HEK293T (cell line): ENCODE results near the gene CEP20.

Experiments
- ELF4 ChIP-seq: fragments of 450-650 bp; IDR thresholded peaks from 2 replicates; pipeline ENCODE4 v1.6.1; 2017; ENCODE audit warnings: antibody characterized with exemption
- FOXA1 ChIP-seq: fragments of 450-650 bp; IDR thresholded peaks from 2 replicates; pipeline ENCODE4 v1.6.1; 2016; ENCODE audit warnings: mild to moderate bottlenecking
- FOXK2 ChIP-seq: fragments of 450-650 bp; IDR thresholded peaks from 2 replicates; pipeline ENCODE4 v1.6.1; 2016; ENCODE audit warnings: mild to moderate bottlenecking
- FOXM1 ChIP-seq: fragments of 450-650 bp; IDR thresholded peaks from 2 replicates; pipeline ENCODE4 v1.6.1; 2017; ENCODE audit warnings: mild to moderate bottlenecking, borderline replicate concordance
- HDGF ChIP-seq: fragments of 450-650 bp; IDR thresholded peaks from 2 replicates; pipeline ENCODE4 v1.6.1; 2017; ENCODE audit warnings: antibody characterized with exemption, borderline replicate concordance
- NFRKB ChIP-seq: fragments of 450-650 bp; IDR thresholded peaks from 2 replicates; pipeline ENCODE4 v1.6.1; 2016; ENCODE audit warnings: mild to moderate bottlenecking, moderate library complexity
- SP1 ChIP-seq: fragments of 450-650 bp; IDR thresholded peaks from 2 replicates; pipeline ENCODE4 v1.6.1; 2017
- TARDBP ChIP-seq: fragments of 450-650 bp; IDR thresholded peaks from 2 replicates; pipeline ENCODE4 v1.6.1; 2016
- TF ChIP-seq, protein P1 (sequence below): fragments of 450-650 bp; IDR thresholded peaks from 2 replicates; pipeline ENCODE4 v1.6.1; 2016

DNA sequence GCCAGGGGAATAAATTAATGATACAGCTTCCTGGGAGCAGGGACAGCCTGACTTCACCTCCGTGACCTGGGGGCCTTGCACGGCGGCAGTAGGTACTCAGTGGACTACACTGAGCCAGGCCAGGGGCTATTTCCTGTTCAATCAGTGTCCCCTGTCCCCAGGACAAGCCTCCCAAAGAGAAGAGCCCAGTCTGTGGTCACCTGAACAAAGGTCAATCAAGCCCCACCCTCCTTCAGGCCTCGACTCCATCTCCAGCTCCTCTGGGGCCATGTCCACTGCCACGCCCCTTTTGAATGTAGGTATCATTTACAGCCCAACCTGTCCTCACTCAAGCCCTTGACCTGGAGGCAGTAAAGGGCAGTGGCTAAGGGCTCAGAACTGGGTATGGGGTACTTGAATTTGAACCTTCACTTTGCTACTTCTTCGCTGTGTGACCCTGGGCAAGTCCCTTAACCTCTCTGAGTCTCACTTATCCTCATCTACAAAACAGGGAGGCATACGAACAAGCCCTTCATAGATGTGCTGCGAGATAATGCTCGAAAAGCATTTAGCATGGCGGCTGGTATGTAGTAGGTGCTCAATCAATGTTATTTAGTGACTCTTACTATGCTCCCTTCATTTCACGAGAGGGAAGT is 60.6 kb downstream of the CEP20 start:
- TF ChIP-seq FOXA1 (no peak), FOXK2 (no peak), FOXM1 (no peak), HDGF (no peak), ELF4 (no peak), TARDBP (no peak), SP1 (no peak), NFRKB (no peak)
- TF ChIP-seq, protein P1, sequence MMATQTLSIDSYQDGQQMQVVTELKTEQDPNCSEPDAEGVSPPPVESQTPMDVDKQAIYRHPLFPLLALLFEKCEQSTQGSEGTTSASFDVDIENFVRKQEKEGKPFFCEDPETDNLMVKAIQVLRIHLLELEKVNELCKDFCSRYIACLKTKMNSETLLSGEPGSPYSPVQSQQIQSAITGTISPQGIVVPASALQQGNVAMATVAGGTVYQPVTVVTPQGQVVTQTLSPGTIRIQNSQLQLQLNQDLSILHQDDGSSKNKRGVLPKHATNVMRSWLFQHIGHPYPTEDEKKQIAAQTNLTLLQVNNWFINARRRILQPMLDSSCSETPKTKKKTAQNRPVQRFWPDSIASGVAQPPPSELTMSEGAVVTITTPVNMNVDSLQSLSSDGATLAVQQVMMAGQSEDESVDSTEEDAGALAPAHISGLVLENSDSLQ = no peak
